MM.1S (cell line): ENCODE measurements around the gene LSR.

Experiments
- DNase-seq: peaks from one replicate; pipeline ENCODE4 v3.0.0-alpha.2; 2015
- H2AFZ ChIP-seq: fragments of 300-600 bp; sonication (generic); 2 replicates; pipeline ENCODE4 v1.6.0; 2016; ENCODE audit warnings: antibody characterized with exemption, low read length
- H3F3A ChIP-seq: fragments of 300-600 bp; sonication (generic); 2 replicates; pipeline ENCODE4 v1.6.1; 2016; ENCODE audit warnings: mild to moderate bottlenecking, antibody characterized with exemption, low read length, moderate library complexity, mixed read lengths; ENCODE audit not compliant: insufficient read depth
- H3K27ac ChIP-seq: fragments of 300-600 bp; sonication (generic); 2 replicates; pipeline ENCODE4 v1.5.1; 2016; ENCODE audit warnings: mild to moderate bottlenecking, low read length
- H3K27me3 ChIP-seq: fragments of 300-600 bp; sonication (generic); replicated peaks from 2 replicates; pipeline ENCODE4 v1.6.0; 2016; ENCODE audit warnings: low read length; ENCODE audit not compliant: insufficient read depth
- H3K36me3 ChIP-seq: fragments of 300-600 bp; sonication (generic); replicated peaks from 2 replicates; pipeline ENCODE4 v1.6.1; 2016; ENCODE audit warnings: mild to moderate bottlenecking, low read length, mixed read lengths; ENCODE audit not compliant: insufficient read depth
- H3K4me1 ChIP-seq: fragments of 300-600 bp; sonication (generic); 2 replicates; pipeline ENCODE4 v1.6.1; 2016; ENCODE audit warnings: low read length, mixed read lengths
- H3K4me2 ChIP-seq: fragments of 300-600 bp; sonication (generic); 2 replicates; pipeline ENCODE4 v1.6.0; 2016; ENCODE audit warnings: low read depth, low read length
- H3K4me3 ChIP-seq: fragments of 300-600 bp; sonication (generic); 2 replicates; pipeline ENCODE4 v1.5.1; 2016; ENCODE audit warnings: low read length, mixed read lengths
- H3K79me2 ChIP-seq: fragments of 300-600 bp; sonication (generic); 2 replicates; pipeline ENCODE4 v1.6.1; 2016; ENCODE audit warnings: mixed run types, low read length, mixed read lengths
- H3K9ac ChIP-seq: fragments of 300-600 bp; sonication (generic); 2 replicates; pipeline ENCODE4 v1.6.1; 2016; ENCODE audit warnings: low read length, mixed read lengths
- H3K9me2 ChIP-seq: fragments of 300-600 bp; sonication (generic); replicated peaks from 2 replicates; pipeline ENCODE4 v1.6.1; 2016; ENCODE audit warnings: mild to moderate bottlenecking, low read length, mixed read lengths; ENCODE audit not compliant: insufficient read depth
- H3K9me3 ChIP-seq: fragments of 300-600 bp; sonication (generic); replicated peaks from 2 replicates; pipeline ENCODE4 v1.6.1; 2016; ENCODE audit warnings: mild to moderate bottlenecking, low read length, mixed read lengths; ENCODE audit not compliant: insufficient read depth
- H4K20me1 ChIP-seq: fragments of 300-600 bp; sonication (generic); 2 replicates; pipeline ENCODE4 v1.6.1; 2016; ENCODE audit warnings: mild to moderate bottlenecking, low read length, moderate library complexity, mixed read lengths; ENCODE audit not compliant: insufficient read depth
- CTCF ChIP-seq: fragments of 300-600 bp; sonication (generic); IDR thresholded peaks from 2 replicates; pipeline ENCODE4 v1.5.1; 2016; ENCODE audit warnings: antibody characterized with exemption, low read length, mixed read lengths
- EZH2 ChIP-seq: fragments of 300-600 bp; sonication (generic); optimal IDR thresholded peaks from 2 replicates; pipeline ENCODE3; 2017; ENCODE audit warnings: low read depth, mild to moderate bottlenecking, antibody characterized with exemption, low read length, mixed read lengths
- EZH2phosphoT487 ChIP-seq: fragments of 300-600 bp; sonication (generic); IDR thresholded peaks from 2 replicates; pipeline ENCODE4 v1.6.1; 2018; ENCODE audit warnings: antibody characterized with exemption, low read length

The LSR gene

GRCh38 chr19:35273686-35274259, 25.0 kb downstream of the LSR start:
- no peaks in the 10 kb centered on the region for H3K4me1 ChIP-seq
- H3K9me2 ChIP-seq, result no peaks in the 10 kb centered on the region
- H3K27me3 ChIP-seq, result no peaks in the 10 kb centered on the region
- H3K4me3 ChIP-seq, result no peak overlapping the region
- no peak for DNase-seq
- no peak overlapping the region for H3K27ac ChIP-seq
- no peak overlapping the region for H3K9ac ChIP-seq
- H3F3A ChIP-seq, result no peaks in the 10 kb centered on the region
- H2AFZ ChIP-seq, result no peak overlapping the region
- no peak for TF ChIP-seq EZH2
- no peak for TF ChIP-seq EZH2phosphoT487
- TF ChIP-seq CTCF, result no peak
- no peaks in the 10 kb centered on the region for H4K20me1 ChIP-seq
- no peaks in the 10 kb centered on the region for H3K9me3 ChIP-seq
- peaks cover 14% of the 10 kb centered on the region; the same call in 1 of the 2 replicates for H3K79me2 ChIP-seq
- 0 out of 2 replicates have a peak, but pooled peaks cover 2% of the 10 kb centered on the region for H3K36me3 ChIP-seq
- no peak overlapping the region for H3K4me2 ChIP-seq

GRCh38 chr19:35274323-35274722, 25.5 kb downstream of the LSR start:
- DNase-seq, result no peak
- no peaks in the 10 kb centered on the region for H4K20me1 ChIP-seq
- H3K27ac ChIP-seq, result no peak overlapping the region

GRCh38 chr19:35276706-35277281, 28.0 kb downstream of the LSR start:
- no peak for DNase-seq
- H3K27ac ChIP-seq, result no peak overlapping the region
- no peak overlapping the region for H3K4me3 ChIP-seq
- H3K79me2 ChIP-seq, result no peaks in the 10 kb centered on the region
- no peaks in the 10 kb centered on the region for H4K20me1 ChIP-seq
- no peaks in the 10 kb centered on the region for H3K36me3 ChIP-seq
- H3K4me1 ChIP-seq, result no peaks in the 10 kb centered on the region
- H3K9me2 ChIP-seq, result no peaks in the 10 kb centered on the region
- H3F3A ChIP-seq, result no peaks in the 10 kb centered on the region
- H2AFZ ChIP-seq, result no peak overlapping the region
- TF ChIP-seq CTCF, result no peak
- no peak for TF ChIP-seq EZH2phosphoT487
- no peak for TF ChIP-seq EZH2
- no peak overlapping the region for H3K4me2 ChIP-seq
- no peak overlapping the region for H3K9ac ChIP-seq
- H3K9me3 ChIP-seq, result no peaks in the 10 kb centered on the region
- H3K27me3 ChIP-seq, result peaks cover under 1% of the 10 kb centered on the region; the same call in 1 of the 2 replicates

More at GRCh38 chr19:35274323-35274722, 25.5 kb downstream of the LSR start:
- Histone ChIP-seq H3K4me2 (no peak overlapping the region), H3K9ac (no peak overlapping the region), H3K27me3 (no peaks in the 10 kb centered on the region), H3K4me1 (no peaks in the 10 kb centered on the region), H3F3A (no peaks in the 10 kb centered on the region), H3K79me2 (peaks cover 14% of the 10 kb centered on the region; the same call in 1 of the 2 replicates), H3K36me3 (0 out of 2 replicates have a peak, but pooled peaks cover 2% of the 10 kb centered on the region), H3K9me2 (no peaks in the 10 kb centered on the region), H3K4me3 (no peak overlapping the region), H3K9me3 (no peaks in the 10 kb centered on the region), H2AFZ (no peak overlapping the region)
- no peak for TF ChIP-seq CTCF
- TF ChIP-seq EZH2phosphoT487, result no peak
- TF ChIP-seq EZH2, result no peak
